ENCODE measurements around the gene NPRL2.

DNA sequence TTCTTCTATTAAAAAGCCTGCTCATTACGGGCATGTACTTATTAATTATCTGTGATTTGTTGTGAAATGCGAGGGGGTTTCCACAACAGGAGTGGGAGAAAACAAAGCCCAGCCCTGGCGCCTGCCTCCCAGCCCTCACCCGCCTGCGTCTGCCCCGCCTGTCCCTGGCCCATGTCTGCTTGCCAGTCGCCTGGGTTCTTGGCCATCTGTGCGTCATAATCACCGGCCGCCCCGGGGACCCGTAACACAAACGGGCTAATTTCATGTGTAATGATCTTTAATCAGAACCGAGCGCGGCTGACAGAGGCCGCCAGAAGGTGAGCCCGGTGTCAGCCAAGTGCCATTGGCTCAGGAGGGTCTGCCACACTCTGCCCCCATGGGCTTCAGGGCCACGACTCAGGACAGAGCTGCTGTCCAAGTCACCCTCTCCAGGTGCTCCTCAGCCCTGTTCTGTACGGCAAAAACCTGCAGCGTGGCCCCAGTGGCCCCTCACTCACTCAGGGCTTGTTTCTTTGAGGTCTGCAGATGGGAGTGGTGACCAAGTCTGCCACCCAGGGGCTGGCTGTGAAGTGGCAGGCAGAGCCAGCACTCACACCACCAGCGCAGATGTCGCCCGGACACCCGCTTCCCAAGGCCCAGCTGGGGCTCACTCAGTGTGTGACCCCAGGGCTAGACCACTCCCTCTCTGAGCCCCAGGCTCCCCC, 37.6 kb upstream of the NPRL2 start:
- TF ChIP-seq, protein P1, sequence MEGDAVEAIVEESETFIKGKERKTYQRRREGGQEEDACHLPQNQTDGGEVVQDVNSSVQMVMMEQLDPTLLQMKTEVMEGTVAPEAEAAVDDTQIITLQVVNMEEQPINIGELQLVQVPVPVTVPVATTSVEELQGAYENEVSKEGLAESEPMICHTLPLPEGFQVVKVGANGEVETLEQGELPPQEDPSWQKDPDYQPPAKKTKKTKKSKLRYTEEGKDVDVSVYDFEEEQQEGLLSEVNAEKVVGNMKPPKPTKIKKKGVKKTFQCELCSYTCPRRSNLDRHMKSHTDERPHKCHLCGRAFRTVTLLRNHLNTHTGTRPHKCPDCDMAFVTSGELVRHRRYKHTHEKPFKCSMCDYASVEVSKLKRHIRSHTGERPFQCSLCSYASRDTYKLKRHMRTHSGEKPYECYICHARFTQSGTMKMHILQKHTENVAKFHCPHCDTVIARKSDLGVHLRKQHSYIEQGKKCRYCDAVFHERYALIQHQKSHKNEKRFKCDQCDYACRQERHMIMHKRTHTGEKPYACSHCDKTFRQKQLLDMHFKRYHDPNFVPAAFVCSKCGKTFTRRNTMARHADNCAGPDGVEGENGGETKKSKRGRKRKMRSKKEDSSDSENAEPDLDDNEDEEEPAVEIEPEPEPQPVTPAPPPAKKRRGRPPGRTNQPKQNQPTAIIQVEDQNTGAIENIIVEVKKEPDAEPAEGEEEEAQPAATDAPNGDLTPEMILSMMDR (conservative IDR thresholded peaks at IDR 0.05): no peak; the same call in 1 of the 2 replicates
- TF ChIP-seq EZH2 (IDR thresholded peaks at IDR 0.05; ENCODE audit: low read depth): no peak

All from PC-9 (cell line).